Measurements from ENCODE around the gene PLEKHM2. TPM values are rescaled to one million over a fixed set of nuclear protein-coding genes. Genes with fewer than 3 reads are reported as not detected.
A peak's percentile ranks its signal among the peaks of the same experiment; 100 is the strongest.

PLEKHM2 gene
- polyA plus RNA-seq, 1 donor from 2014 or later, result 8.2 TPM

GRCh38 chr1:15742339-15742801 lies 58.2 kb downstream of the PLEKHM2 start, which contains the start of gene TMEM82:
Gene TMEM82 (plus strand): TSS chr1:15742499. CDS start chr1:15742560, 61 bp downstream.
- Mint-ChIP-seq H3K9me3 (no peaks in the 10 kb centered on the region), H3K4me3 (peak within 1 kb of the TSS in 1 of 4 donors; percentile 78), H3K27me3 (peaks cover 3% of the 10 kb centered on the region), H3K36me3 (no peaks in the 10 kb centered on the region), H3K27ac (peak within 1 kb of the TSS; percentile 4 to 79 (median 59)), H3K4me1 (peaks cover 0 to 5% (median 5%) of the 10 kb centered on the region in 3 donors)

GRCh38 chr1:15744122-15744679 lies 60.1 kb downstream of the PLEKHM2 start:
- Mint-ChIP-seq H3K4me1 (peaks cover 0 to 5% (median 5%) of the 10 kb centered on the region in 3 donors), H3K36me3 (no peaks in the 10 kb centered on the region), H3K9me3 (no peaks in the 10 kb centered on the region), H3K4me3 (no peak overlapping the region), H3K27ac (no peak overlapping the region), H3K27me3 (peaks cover 4% of the 10 kb centered on the region)

GRCh38 chr1:15747378-15747777 lies 63.3 kb downstream of the PLEKHM2 start:
- no peaks in the 10 kb centered on the region for H3K9me3 Mint-ChIP-seq
- peak overlapping the region in 1 of 3 donors; percentile 64 for H3K27ac Mint-ChIP-seq
- peaks cover 0 to 2% (median 0%) of the 10 kb centered on the region in 3 donors for H3K4me1 Mint-ChIP-seq
- H3K36me3 Mint-ChIP-seq, result no peaks in the 10 kb centered on the region
- peaks cover 4% of the 10 kb centered on the region for H3K27me3 Mint-ChIP-seq
- H3K4me3 Mint-ChIP-seq, result no peak overlapping the region

- Mint-ChIP-seq H3K9me3 (no peaks in the 10 kb centered on the region), H3K4me1 (peaks cover 0 to 2% (median 0%) of the 10 kb centered on the region in 3 donors), H3K27me3 (peaks cover 2% of the 10 kb centered on the region), H3K4me3 (no peak overlapping the region), H3K36me3 (no peaks in the 10 kb centered on the region), H3K27ac (peak overlapping the region in 1 of 3 donors; percentile 64)
Measured at GRCh38 chr1:15748264-15748663, 64.1 kb downstream of the PLEKHM2 start.

- H3K27me3 Mint-ChIP-seq, result peaks cover 1% of the 10 kb centered on the region
- H3K4me1 Mint-ChIP-seq, result peaks cover 0 to 2% (median 0%) of the 10 kb centered on the region in 3 donors
- no peaks in the 10 kb centered on the region for H3K9me3 Mint-ChIP-seq
- no peak overlapping the region for H3K27ac Mint-ChIP-seq
- no peak overlapping the region for H3K4me3 Mint-ChIP-seq
- no peaks in the 10 kb centered on the region for H3K36me3 Mint-ChIP-seq
Measured at GRCh38 chr1:15748690-15749398, 64.7 kb downstream of the PLEKHM2 start.

GRCh38 chr1:15749399-15750291 lies 65.5 kb downstream of the PLEKHM2 start:
- H3K4me1 Mint-ChIP-seq, result peaks cover 0 to 2% (median 0%) of the 10 kb centered on the region in 3 donors
- H3K4me3 Mint-ChIP-seq, result no peak overlapping the region
- peaks cover 1% of the 10 kb centered on the region for H3K27me3 Mint-ChIP-seq
- H3K9me3 Mint-ChIP-seq, result no peaks in the 10 kb centered on the region
- H3K27ac Mint-ChIP-seq, result no peak overlapping the region
- H3K36me3 Mint-ChIP-seq, result no peaks in the 10 kb centered on the region

GRCh38 chr1:15750924-15751323 lies 66.8 kb downstream of the PLEKHM2 start:
- Mint-ChIP-seq H3K27me3 (peaks cover 3% of the 10 kb centered on the region), H3K4me3 (no peak overlapping the region), H3K9me3 (peaks cover 0 to 3% (median 0%) of the 10 kb centered on the region in 3 donors), H3K27ac (no peak overlapping the region), H3K4me1 (no peaks in the 10 kb centered on the region), H3K36me3 (peaks cover 5% of the 10 kb centered on the region)

GRCh38 chr1:15751717-15752116 lies 67.6 kb downstream of the PLEKHM2 start:
- H3K27ac Mint-ChIP-seq, result peak overlapping the region in 1 of 3 donors; percentile 73
- peaks cover 0 to 3% (median 0%) of the 10 kb centered on the region in 3 donors for H3K9me3 Mint-ChIP-seq
- peaks cover 11% of the 10 kb centered on the region for H3K27me3 Mint-ChIP-seq
- peaks cover 0 to 5% (median 1%) of the 10 kb centered on the region in 3 donors for H3K4me1 Mint-ChIP-seq
- peaks cover 5% of the 10 kb centered on the region for H3K36me3 Mint-ChIP-seq
- no peak overlapping the region for H3K4me3 Mint-ChIP-seq

- Mint-ChIP-seq H3K4me1 (peaks cover 0 to 8% (median 3%) of the 10 kb centered on the region in 3 donors), H3K9me3 (peaks cover 0 to 3% (median 0%) of the 10 kb centered on the region in 3 donors), H3K4me3 (no peak overlapping the region), H3K27me3 (peaks cover 22% of the 10 kb centered on the region), H3K36me3 (peaks cover 5% of the 10 kb centered on the region), H3K27ac (no peak overlapping the region)
Measured at GRCh38 chr1:15753776-15754175, 69.7 kb downstream of the PLEKHM2 start.

GRCh38 chr1:15755021-15755645 lies 71.0 kb downstream of the PLEKHM2 start:
- no peak overlapping the region for H3K27ac Mint-ChIP-seq
- H3K36me3 Mint-ChIP-seq, result peaks cover 5% of the 10 kb centered on the region
- H3K4me1 Mint-ChIP-seq, result peaks cover 0 to 8% (median 3%) of the 10 kb centered on the region in 3 donors
- peaks cover 31% of the 10 kb centered on the region for H3K27me3 Mint-ChIP-seq
- H3K4me3 Mint-ChIP-seq, result peak overlapping the region in 1 of 4 donors; percentile 30
- H3K9me3 Mint-ChIP-seq, result peaks cover 0 to 3% (median 0%) of the 10 kb centered on the region in 3 donors

GRCh38 chr1:15755646-15756040 lies 71.5 kb downstream of the PLEKHM2 start:
- peaks cover 0 to 3% (median 0%) of the 10 kb centered on the region in 3 donors for H3K9me3 Mint-ChIP-seq
- peaks cover 0 to 8% (median 3%) of the 10 kb centered on the region in 3 donors for H3K4me1 Mint-ChIP-seq
- peaks cover 35% of the 10 kb centered on the region for H3K27me3 Mint-ChIP-seq
- peaks cover 5% of the 10 kb centered on the region for H3K36me3 Mint-ChIP-seq
- H3K27ac Mint-ChIP-seq, result no peak overlapping the region
- H3K4me3 Mint-ChIP-seq, result peak overlapping the region in 1 of 4 donors; percentile 8

- Mint-ChIP-seq H3K9me3 (peaks cover 0 to 3% (median 0%) of the 10 kb centered on the region in 3 donors), H3K4me3 (peak overlapping the region in 1 of 4 donors; percentile 49), H3K36me3 (peaks cover 5% of the 10 kb centered on the region), H3K27me3 (peaks cover 36% of the 10 kb centered on the region), H3K27ac (peak overlapping the region in 1 of 3 donors; percentile 71), H3K4me1 (peaks cover 2 to 8% (median 3%) of the 10 kb centered on the region in 3 donors)
Measured at GRCh38 chr1:15756143-15757015, 72.3 kb downstream of the PLEKHM2 start.

- H3K27me3 Mint-ChIP-seq, result peaks cover 37% of the 10 kb centered on the region
- no peak overlapping the region for H3K27ac Mint-ChIP-seq
- peaks cover 3 to 8% (median 5%) of the 10 kb centered on the region in 3 donors for H3K4me1 Mint-ChIP-seq
- H3K9me3 Mint-ChIP-seq, result peaks cover 0 to 3% (median 0%) of the 10 kb centered on the region in 3 donors
- H3K36me3 Mint-ChIP-seq, result peaks cover 5% of the 10 kb centered on the region
- H3K4me3 Mint-ChIP-seq, result peak overlapping the region in 2 of 4 donors; percentile 13 to 49
Measured at GRCh38 chr1:15757016-15757543, 73.0 kb downstream of the PLEKHM2 start.
